ENCODE measurements around the gene FBXW8.

GRCh38 chr12:116984098-116984497 is 73.3 kb downstream of the FBXW8 start:
- TF ChIP-seq SIN3A (IDR thresholded peaks at IDR 0.05; ENCODE audit: borderline replicate concordance, insufficient read depth, low read length), result no peak
- no peak for TF ChIP-seq REST (IDR thresholded peaks at IDR 0.05; ENCODE audit: insufficient read depth in 1 of 2, low read depth in 2 of 2, low read length in 2 of 2)
